Hepatocyte (in vitro differentiated cells): ENCODE measurements around the gene GPR142. TPM values are rescaled to one million over a fixed set of nuclear protein-coding genes. Genes with fewer than 3 reads are reported as not detected.

Source experiments
- DNase-seq: peaks from one replicate; pipeline ENCODE4 v3.0.0-alpha.2; 2016; ENCODE audit warnings: low spot score
- H2AFZ ChIP-seq: fragments of 200-600 bp; sonication (generic); 2 replicates; pipeline ENCODE4 v1.6.0; 2016; ENCODE audit warnings: antibody characterized with exemption, mild to moderate bottlenecking
- H3K27ac ChIP-seq: fragments of 200-600 bp; sonication (generic); 2 replicates; pipeline ENCODE4 v1.5.1; 2016; ENCODE audit warnings: mild to moderate bottlenecking
- H3K27me3 ChIP-seq: fragments of 200-600 bp; sonication (generic); 2 replicates; pipeline ENCODE4 v1.6.1; 2016
- H3K36me3 ChIP-seq: fragments of 200-600 bp; sonication (generic); replicated peaks from 2 replicates; pipeline ENCODE4 v1.5.1; 2016; ENCODE audit warnings: low read depth; ENCODE audit not compliant: insufficient read depth
- H3K4me1 ChIP-seq: fragments of 200-600 bp; sonication (generic); 2 replicates; pipeline ENCODE4 v1.5.1; 2016; ENCODE audit warnings: mild to moderate bottlenecking, moderate library complexity; ENCODE audit not compliant: insufficient read depth
- H3K4me2 ChIP-seq: fragments of 200-600 bp; sonication (generic); 2 replicates; pipeline ENCODE4 v1.6.0; 2016
- H3K4me3 ChIP-seq: fragments of 200-600 bp; sonication (generic); 2 replicates; pipeline ENCODE4 v1.5.1; 2016; ENCODE audit warnings: mild to moderate bottlenecking
- H3K79me2 ChIP-seq: fragments of 200-600 bp; sonication (generic); 2 replicates; pipeline ENCODE4 v1.6.0; 2017; ENCODE audit warnings: mild to moderate bottlenecking
- H3K9me2 ChIP-seq: fragments of 200-600 bp; sonication (generic); replicated peaks from 2 replicates; pipeline ENCODE4 v1.6.0; 2017; ENCODE audit warnings: mild to moderate bottlenecking; ENCODE audit not compliant: insufficient read depth
- H3K9me3 ChIP-seq: fragments of 200-600 bp; sonication (generic); 2 replicates; pipeline ENCODE4 v1.5.1; 2016; ENCODE audit warnings: low read depth, mild to moderate bottlenecking
- H4K20me1 ChIP-seq: fragments of 200-600 bp; sonication (generic); 2 replicates; pipeline ENCODE4 v1.6.0; 2016; ENCODE audit warnings: mild to moderate bottlenecking; ENCODE audit not compliant: insufficient read depth, poor library complexity, severe bottlenecking
- EZH2 ChIP-seq: fragments of 200-600 bp; sonication (generic); IDR thresholded peaks from 2 replicates; pipeline ENCODE4 v1.6.1; 2016; ENCODE audit warnings: antibody characterized with exemption, mild to moderate bottlenecking, borderline replicate concordance
- EZH2phosphoT487 ChIP-seq: fragments of 200-600 bp; sonication (generic); IDR thresholded peaks from one replicate; pipeline ENCODE4 v1.6.1; 2018; ENCODE audit warnings: antibody characterized with exemption, mild to moderate bottlenecking, low read depth, moderate library complexity; ENCODE audit not compliant: unreplicated experiment, severe bottlenecking
- WGBS: methylation state at CpG from one replicate; pipeline ENCODE4 v1.1.6; 2016; ENCODE audit warnings: low lambda C conversion rate; ENCODE audit errors: missing lambda C conversion rate; 5-methylcytosine and 5-hydroxymethylcytosine counted together
- polyA plus RNA-seq: library from polyadenylated mRNA; unstranded; fragments of >200 nt; fragmentation: Nextera tagmentation; extraction: Ambion mirVana; gene quantifications from 2 replicates; pipeline ENCODE4 v1.2.1, GENCODE V29; 2016
- total RNA-seq: library from RNA; depleted of rRNA; stranded (reverse); fragments of >200 nt; gene quantifications from 2 replicates; pipeline ENCODE4 v1.2.3, GENCODE V29; 2014
- TF ChIP-seq, protein P1 (sequence below): fragments of 200-600 bp; sonication (generic); IDR thresholded peaks from 2 replicates; pipeline ENCODE4 v1.5.1; 2016; ENCODE audit warnings: antibody characterized with exemption, mild to moderate bottlenecking; ENCODE audit not compliant: poor library complexity

GPR142 gene
- total and polyA plus RNA-seq, 2 experiments from 2014 or later, result not detected

GRCh38 chr17:74349120-74349519 is 18.2 kb upstream of the GPR142 start:
- H2AFZ ChIP-seq, result no peak overlapping the region
- no peak overlapping the region for H3K4me3 ChIP-seq
- no peaks in the 10 kb centered on the region for H3K79me2 ChIP-seq
- H4K20me1 ChIP-seq, result no peaks in the 10 kb centered on the region
- no peaks in the 10 kb centered on the region for H3K9me3 ChIP-seq
- no peaks in the 10 kb centered on the region for H3K4me1 ChIP-seq
- no peak for TF ChIP-seq EZH2
- TF ChIP-seq EZH2phosphoT487, result no peak
- TF ChIP-seq, protein P1, sequence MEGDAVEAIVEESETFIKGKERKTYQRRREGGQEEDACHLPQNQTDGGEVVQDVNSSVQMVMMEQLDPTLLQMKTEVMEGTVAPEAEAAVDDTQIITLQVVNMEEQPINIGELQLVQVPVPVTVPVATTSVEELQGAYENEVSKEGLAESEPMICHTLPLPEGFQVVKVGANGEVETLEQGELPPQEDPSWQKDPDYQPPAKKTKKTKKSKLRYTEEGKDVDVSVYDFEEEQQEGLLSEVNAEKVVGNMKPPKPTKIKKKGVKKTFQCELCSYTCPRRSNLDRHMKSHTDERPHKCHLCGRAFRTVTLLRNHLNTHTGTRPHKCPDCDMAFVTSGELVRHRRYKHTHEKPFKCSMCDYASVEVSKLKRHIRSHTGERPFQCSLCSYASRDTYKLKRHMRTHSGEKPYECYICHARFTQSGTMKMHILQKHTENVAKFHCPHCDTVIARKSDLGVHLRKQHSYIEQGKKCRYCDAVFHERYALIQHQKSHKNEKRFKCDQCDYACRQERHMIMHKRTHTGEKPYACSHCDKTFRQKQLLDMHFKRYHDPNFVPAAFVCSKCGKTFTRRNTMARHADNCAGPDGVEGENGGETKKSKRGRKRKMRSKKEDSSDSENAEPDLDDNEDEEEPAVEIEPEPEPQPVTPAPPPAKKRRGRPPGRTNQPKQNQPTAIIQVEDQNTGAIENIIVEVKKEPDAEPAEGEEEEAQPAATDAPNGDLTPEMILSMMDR, result no peak
- no peaks in the 10 kb centered on the region for H3K9me2 ChIP-seq
- H3K27ac ChIP-seq, result no peak overlapping the region
- DNase-seq, result no peak
- no peaks in the 10 kb centered on the region for H3K36me3 ChIP-seq
- peaks cover 48% of the 10 kb centered on the region for H3K27me3 ChIP-seq
- no peak overlapping the region for H3K4me2 ChIP-seq
- 91% methylated on average over 18 of the region's 19 CpGs for WGBS

DNA sequence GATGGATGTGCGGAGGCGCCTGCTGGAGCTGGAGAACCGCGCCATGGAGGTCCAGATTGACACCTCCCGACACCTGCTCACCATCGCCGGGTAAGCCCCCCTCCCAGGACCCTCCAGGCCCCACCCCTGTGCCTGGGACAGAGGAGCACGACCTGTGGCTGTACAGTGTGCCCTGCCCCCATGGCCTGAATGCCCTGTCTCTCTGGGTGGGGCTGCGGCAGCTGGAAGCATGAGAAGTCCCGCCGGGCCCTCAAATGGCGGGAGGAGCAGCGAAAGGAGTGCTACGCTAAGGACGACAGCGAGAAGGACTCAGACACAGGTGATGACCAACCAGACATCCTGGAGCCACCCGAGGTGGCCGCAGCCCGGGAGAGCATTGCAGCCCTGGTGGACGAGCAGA is 16.8 kb upstream of the GPR142 start:
- Histone ChIP-seq H3K27me3 (peaks cover 59% of the 10 kb centered on the region), H3K36me3 (no peaks in the 10 kb centered on the region), H3K4me2 (no peak overlapping the region), H3K9me3 (no peaks in the 10 kb centered on the region), H3K79me2 (no peaks in the 10 kb centered on the region), H2AFZ (no peak overlapping the region), H3K4me3 (no peak overlapping the region), H3K9me2 (no peaks in the 10 kb centered on the region), H3K4me1 (no peaks in the 10 kb centered on the region), H3K27ac (no peak overlapping the region), H4K20me1 (no peaks in the 10 kb centered on the region)
- TF ChIP-seq, protein P1, result no peak
- TF ChIP-seq EZH2 (no peak), EZH2phosphoT487 (no peak)
- 81% methylated on average over 20 of the region's 20 CpGs for WGBS
- DNase-seq, result no peak

DNA sequence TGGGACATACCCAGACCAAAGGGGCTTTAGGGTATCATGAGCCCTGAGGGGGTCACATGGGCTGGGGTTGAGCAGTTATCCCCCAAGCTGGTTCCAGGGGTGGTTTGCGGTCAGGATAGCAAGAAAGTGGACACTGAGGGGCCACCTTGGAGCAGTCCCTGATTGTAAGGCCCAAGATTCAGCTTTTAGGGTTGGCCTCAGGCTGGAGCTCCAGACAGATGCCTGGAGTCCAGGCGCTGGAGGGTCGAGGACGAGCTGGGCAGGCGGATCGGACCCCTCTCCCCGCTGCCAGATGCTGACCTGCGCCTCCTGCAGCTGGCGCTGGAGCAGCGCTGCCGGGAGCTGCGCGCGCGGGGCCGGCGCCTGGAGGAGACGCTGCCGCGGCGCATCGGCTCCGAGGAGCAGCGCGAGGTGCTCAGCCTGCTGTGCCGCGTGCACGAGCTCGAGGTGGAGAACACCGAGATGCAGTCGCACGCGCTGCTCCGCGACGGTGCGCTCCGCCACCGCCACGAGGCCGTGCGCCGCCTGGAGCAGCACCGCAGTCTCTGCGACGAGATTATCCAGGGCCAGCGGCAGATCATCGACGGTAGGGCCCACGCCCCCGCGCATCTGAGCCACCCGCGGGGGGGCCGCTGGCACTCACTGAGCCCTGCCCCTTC is 15.6 kb upstream of the GPR142 start:
- no peaks in the 10 kb centered on the region for H3K36me3 ChIP-seq
- H3K4me1 ChIP-seq, result no peaks in the 10 kb centered on the region
- no peaks in the 10 kb centered on the region for H3K79me2 ChIP-seq
- peak; percentile 57 for DNase-seq
- no peaks in the 10 kb centered on the region for H4K20me1 ChIP-seq
- WGBS, result 6% methylated on average over 44 of the region's 55 CpGs
- H3K9me3 ChIP-seq, result no peaks in the 10 kb centered on the region
- H3K27me3 ChIP-seq, result peaks cover 65% of the 10 kb centered on the region
- no peak overlapping the region for H3K27ac ChIP-seq
- TF ChIP-seq, protein P1, result peak; percentile 21
- no peak for TF ChIP-seq EZH2phosphoT487
- TF ChIP-seq EZH2, result peak; percentile 58
- peak overlapping the region; percentile 37 for H3K4me2 ChIP-seq
- H3K4me3 ChIP-seq, result no peak overlapping the region
- no peaks in the 10 kb centered on the region for H3K9me2 ChIP-seq
- no peak overlapping the region for H2AFZ ChIP-seq
